NCI-H69 (cell line): Measurements from ENCODE around the gene RASSF1.
"Not testable (repeated sequence)": the region's sequence is repeated elsewhere in the genome, so short reads cannot be mapped to it uniquely, and the experiment has no call there.

Experiments
- DNase-seq: peaks from one replicate; lab custom pipeline; 2025; lab: John Stamatoyannopoulos, UW

The RASSF1 gene

DNA sequence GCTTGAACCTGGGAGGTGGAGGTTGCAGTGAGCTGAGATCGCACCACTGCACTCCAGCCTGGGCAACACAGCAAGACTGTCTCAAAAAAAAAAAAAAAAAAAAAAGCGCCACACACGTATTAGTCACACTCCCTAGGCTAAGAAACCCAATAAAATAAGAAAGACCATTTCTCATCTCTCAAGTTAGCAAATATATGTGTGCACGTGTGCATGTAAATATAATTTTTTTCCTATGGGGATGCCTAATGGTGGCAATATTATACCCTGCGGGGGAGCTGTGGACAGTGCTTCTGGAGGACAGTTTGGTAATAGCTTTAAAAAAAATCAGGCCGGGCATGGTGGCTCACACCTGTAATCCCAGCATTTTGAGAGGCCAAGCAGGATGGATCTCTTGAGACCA lies 56.5 kb downstream of the RASSF1 start:
- DNase-seq: not testable (repeated sequence)
